A549 (cell line): ENCODE data around the gene B3GALT4. TPM values are rescaled to one million over a fixed set of nuclear protein-coding genes. Genes with fewer than 3 reads are reported as not detected.
"Not testable (repeated sequence)": the region's sequence is repeated elsewhere in the genome, so short reads cannot be mapped to it uniquely, and the experiment has no call there.

Source experiments
- ATAC-seq, 2 experiments: fragments of 200-7000 bp in 1 of 2; fragments of >200 bp in 1 of 2; cut with Nextera tagmentation in 1 of 2; cut with Tn5 transposase in 1 of 2; 3 replicates each; pipeline versions ENCODE4 v1.8.0 to v1.9.1; 2018 to 2020; ENCODE audit warnings: mild to moderate bottlenecking in 1 of 2, moderate library complexity in 1 of 2
- CTCF ChIA-PET: fragments of 300-600 bp; sonication (Branson Sonifier 250); formaldehyde crosslinking; extraction: SDS; loops from one replicate; lab custom pipeline; 2021; ENCODE audit warnings: antibody characterized with exemption, inconsistent platforms; lab: Yijun Ruan, JAX
- POLR2A ChIA-PET: fragments of 350-600 bp; formaldehyde crosslinking; extraction: SDS; loops from one replicate; lab custom pipeline; 2021; ENCODE audit warnings: antibody characterized with exemption, inconsistent platforms; lab: Yijun Ruan, JAX
- DNase-seq, 2 experiments: peaks; one replicate each; pipeline versions ENCODE4 v3.0.0 to v3.0.0-alpha.2; 2011 to 2016; ENCODE audit warnings: low read depth in 1 of 2, low spot score in 1 of 2
- FAIRE-seq: peaks from 2 replicates; lab custom pipeline; 2011; peaks lifted over from hg19 to GRCh38; lab: Jason Lieb, UNC
- H3K27ac ChIP-seq, 2 experiments: fragments of >200 bp; sonication (Bioruptor Twin); formaldehyde crosslinking; 3 replicates each; pipeline ENCODE4 v1.5.1; 2016 to 2017
- H3K4me1 ChIP-seq: fragments of >200 bp; sonication (Bioruptor Twin); formaldehyde crosslinking; 3 replicates; pipeline ENCODE4 v1.6.1; 2016
- H3K4me2 ChIP-seq: fragments of >200 bp; sonication (Bioruptor Twin); formaldehyde crosslinking; 3 replicates; pipeline ENCODE4 v1.6.1; 2016
- H3K4me3 ChIP-seq: fragments of >200 bp; sonication (Bioruptor Twin); formaldehyde crosslinking; 3 replicates; pipeline ENCODE4 v1.5.1; 2016
- H3K9me3 ChIP-seq: fragments of >200 bp; sonication (Bioruptor Twin); formaldehyde crosslinking; 3 replicates; pipeline ENCODE4 v1.6.1; 2016
- CBX8 ChIP-seq: fragments of 200-600 bp; sonication (generic); IDR thresholded peaks from 2 replicates; pipeline ENCODE4 v1.6.1; 2016
- CHD4 ChIP-seq: fragments of 200-600 bp; sonication (generic); IDR thresholded peaks from 2 replicates; pipeline ENCODE4 v1.6.1; 2016; ENCODE audit warnings: antibody characterized with exemption, mild to moderate bottlenecking, borderline replicate concordance
- FOSL2 ChIP-seq, 2 experiments: fragments of 450-650 bp in 1 of 2; fragments of >200 bp in 1 of 2; sonication (Bioruptor Twin) in 1 of 2; formaldehyde crosslinking; IDR thresholded peaks; 2 replicates each; pipeline versions ENCODE4 v1.5.0 to v1.6.1; 2016 to 2020; ENCODE audit warnings: mild to moderate bottlenecking in 1 of 2, moderate library complexity in 1 of 2
- JUN ChIP-seq, 2 experiments: fragments of >200 bp; sonication (Bioruptor Twin); formaldehyde crosslinking; IDR thresholded peaks; 2 replicates in 1 of 2; 3 replicates in 1 of 2; pipeline ENCODE4 v1.6.1; 2016 to 2017
- MAFK ChIP-seq: fragments of 450-650 bp; IDR thresholded peaks from 2 replicates; pipeline ENCODE4 v1.6.1; 2014; ENCODE audit not compliant: partially characterized antibody
- NFE2L2 ChIP-seq: fragments of 150-350 bp; conservative IDR thresholded peaks from 2 replicates; pipeline ENCODE4 v1.6.1; 2014; ENCODE audit warnings: low read length
- RFX5 ChIP-seq: fragments of 450-650 bp; IDR thresholded peaks from 2 replicates; pipeline ENCODE4 v1.7.1; 2014; ENCODE audit warnings: antibody characterized with exemption, mild to moderate bottlenecking, moderate library complexity
- RNF2 ChIP-seq: fragments of 200-600 bp; sonication (generic); IDR thresholded peaks from 2 replicates; pipeline ENCODE4 v1.6.1; 2016; ENCODE audit warnings: low read depth, mild to moderate bottlenecking, antibody characterized with exemption, moderate library complexity, borderline replicate concordance
- SREBF2 ChIP-seq: fragments of 450-650 bp; IDR thresholded peaks from 2 replicates; pipeline ENCODE4 v1.6.1; 2014; ENCODE audit warnings: mild to moderate bottlenecking, moderate library complexity
- TFCP2L1 ChIP-seq: fragments of 250-450 bp; sonication (Bioruptor Pico); IDR thresholded peaks from 2 replicates; pipeline ENCODE4 v1.5.0; 2021; ENCODE audit warnings: mild to moderate bottlenecking
- WGBS: methylation state at CpG from one replicate; pipeline ENCODE4 v1.1.6; 2017; ENCODE audit errors: missing lambda C conversion rate; 5-methylcytosine and 5-hydroxymethylcytosine counted together
- polyA plus RNA-seq, 4 experiments: library from polyadenylated mRNA; depleted of rRNA in 3 of 4; stranded (reverse); fragments of >200 nt; fragmentation: RNase III in 1 of 4; extraction: RNeasy Plus Mini Kit Qiagen cat#74134 plus additional on column Dnase treatment in 1 of 4; gene quantifications; 2 replicates in 3 of 4; 3 replicates in 1 of 4; pipeline ENCODE4 v1.2.3, GENCODE V29; 2011 to 2017
- TF ChIP-seq, protein P1 (sequence below): fragments of 200-600 bp; sonication (generic); IDR thresholded peaks from 2 replicates; pipeline ENCODE4 v1.6.1; 2016; ENCODE audit warnings: antibody characterized with exemption, mild to moderate bottlenecking, moderate library complexity
- TF ChIP-seq, protein P2 (sequence below): fragments of >200 bp; sonication (Bioruptor Twin); formaldehyde crosslinking; IDR thresholded peaks from 3 replicates; pipeline ENCODE4 v1.5.1; 2016
- TF ChIP-seq, protein P3 (sequence below): IDR thresholded peaks from 2 replicates; pipeline ENCODE4 v1.6.1; 2012; ENCODE audit warnings: low read depth, borderline replicate concordance
- TF ChIP-seq, protein P4 (sequence below): fragments of 250-450 bp; sonication (Bioruptor Pico); IDR thresholded peaks from 2 replicates; pipeline ENCODE4 v1.5.0; 2020; ENCODE audit warnings: low read depth, mild to moderate bottlenecking, moderate library complexity

The B3GALT4 gene
- polyA plus RNA-seq, 2 of the 4 experiments (the other 2 are of a cell fraction), result 0.27 to 0.54 TPM

DNA sequence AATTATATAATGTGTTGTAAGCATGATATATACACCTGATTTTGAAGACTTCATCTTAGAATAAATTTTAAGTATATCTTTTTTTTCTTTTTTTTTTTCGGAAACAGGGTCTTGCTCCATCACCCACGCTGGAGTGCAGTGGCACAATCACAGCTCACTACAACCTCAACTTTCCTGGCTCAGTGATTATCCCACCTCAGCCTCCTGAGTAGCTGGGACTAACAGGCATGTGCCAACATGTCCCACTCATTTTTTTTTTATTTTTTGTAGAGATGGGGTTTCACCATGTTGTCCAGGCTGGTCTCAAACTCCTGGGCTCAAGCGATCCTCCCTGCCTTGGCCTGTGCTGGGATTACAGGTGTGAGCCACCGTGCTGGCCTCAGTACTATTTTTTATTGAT lies 22.3 kb upstream of the B3GALT4 start (continued):
- TF ChIP-seq CHD4 (no peak), RFX5 (no peak), NFE2L2 (no peak), FOSL2 (IDR thresholded peaks at IDR 0.05) (no peak), FOSL2 (CRISPR knock-in tag; IDR thresholded peaks at IDR 0.05) (no peak), TFCP2L1 (CRISPR knock-in tag) (no peak), SREBF2 (no peak), CBX8 (no peak)
- TF ChIP-seq, protein P1, sequence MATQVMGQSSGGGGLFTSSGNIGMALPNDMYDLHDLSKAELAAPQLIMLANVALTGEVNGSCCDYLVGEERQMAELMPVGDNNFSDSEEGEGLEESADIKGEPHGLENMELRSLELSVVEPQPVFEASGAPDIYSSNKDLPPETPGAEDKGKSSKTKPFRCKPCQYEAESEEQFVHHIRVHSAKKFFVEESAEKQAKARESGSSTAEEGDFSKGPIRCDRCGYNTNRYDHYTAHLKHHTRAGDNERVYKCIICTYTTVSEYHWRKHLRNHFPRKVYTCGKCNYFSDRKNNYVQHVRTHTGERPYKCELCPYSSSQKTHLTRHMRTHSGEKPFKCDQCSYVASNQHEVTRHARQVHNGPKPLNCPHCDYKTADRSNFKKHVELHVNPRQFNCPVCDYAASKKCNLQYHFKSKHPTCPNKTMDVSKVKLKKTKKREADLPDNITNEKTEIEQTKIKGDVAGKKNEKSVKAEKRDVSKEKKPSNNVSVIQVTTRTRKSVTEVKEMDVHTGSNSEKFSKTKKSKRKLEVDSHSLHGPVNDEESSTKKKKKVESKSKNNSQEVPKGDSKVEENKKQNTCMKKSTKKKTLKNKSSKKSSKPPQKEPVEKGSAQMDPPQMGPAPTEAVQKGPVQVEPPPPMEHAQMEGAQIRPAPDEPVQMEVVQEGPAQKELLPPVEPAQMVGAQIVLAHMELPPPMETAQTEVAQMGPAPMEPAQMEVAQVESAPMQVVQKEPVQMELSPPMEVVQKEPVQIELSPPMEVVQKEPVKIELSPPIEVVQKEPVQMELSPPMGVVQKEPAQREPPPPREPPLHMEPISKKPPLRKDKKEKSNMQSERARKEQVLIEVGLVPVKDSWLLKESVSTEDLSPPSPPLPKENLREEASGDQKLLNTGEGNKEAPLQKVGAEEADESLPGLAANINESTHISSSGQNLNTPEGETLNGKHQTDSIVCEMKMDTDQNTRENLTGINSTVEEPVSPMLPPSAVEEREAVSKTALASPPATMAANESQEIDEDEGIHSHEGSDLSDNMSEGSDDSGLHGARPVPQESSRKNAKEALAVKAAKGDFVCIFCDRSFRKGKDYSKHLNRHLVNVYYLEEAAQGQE, result no peak
- TF ChIP-seq, all 56 proteins: peak for 0

DNA sequence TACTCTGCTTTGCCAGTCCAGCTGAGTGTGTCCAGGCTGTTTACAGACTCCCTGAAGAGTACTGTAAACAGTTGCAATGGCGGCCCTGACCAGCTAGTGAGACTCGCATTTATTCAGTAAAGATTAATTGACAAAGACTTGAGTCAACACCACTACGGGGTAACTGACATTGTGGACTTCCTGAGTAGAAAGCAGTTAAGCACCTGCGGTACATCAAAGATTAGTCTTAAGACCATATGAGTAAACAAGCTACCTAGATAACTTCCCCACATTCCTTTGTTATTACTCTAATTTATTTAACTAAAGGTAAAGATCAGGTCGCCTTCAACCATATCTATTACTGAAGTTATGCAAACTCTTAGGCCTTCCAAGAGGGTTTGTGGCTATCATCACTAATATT lies 17.9 kb upstream of the B3GALT4 start:
- no peak overlapping the region for H3K27ac ChIP-seq

DNA sequence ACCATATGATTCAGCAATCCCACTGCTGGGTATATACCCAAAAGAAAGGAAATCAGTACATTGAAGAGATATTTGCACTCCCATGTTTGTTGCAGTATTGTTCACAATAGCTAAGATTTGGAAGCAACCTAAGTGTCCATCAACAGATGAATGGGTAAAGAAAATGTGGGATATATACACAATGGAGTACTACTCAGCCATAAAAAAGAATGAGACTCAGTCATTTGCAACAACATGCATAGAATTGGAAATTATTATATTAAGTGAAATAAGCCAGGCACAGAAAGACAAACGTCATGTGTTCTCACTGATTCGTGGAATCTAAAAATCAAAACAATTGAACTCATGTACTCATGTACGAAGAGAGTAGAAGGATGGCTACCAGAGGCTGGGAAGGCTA lies 14.4 kb upstream of the B3GALT4 start:
- FAIRE-seq, H3K4me3 ChIP-seq, DNase-seq, H3K4me1 ChIP-seq, H3K9me3 ChIP-seq, H3K27ac ChIP-seq, ATAC-seq, H3K4me2 ChIP-seq: not testable (repeated sequence)
- POLR2A ChIA-PET, result interaction anchor here (1.7 kb wide), 1 partner anchor 9 kb away, joined by 7 read pairs; the partner anchor contains the start of genes RPS18 and VPS52
- CTCF ChIA-PET, result interaction anchor here (0.6 to 3.1 kb wide), 3 partner anchors 9 to 210 kb away, joined by 3 to 10 read pairs (median 3); partner anchors contain the start of genes RPS18 and VPS52
- WGBS, result 88% methylated on average over 3 of the region's 3 CpGs

More for the DNA sequence above, 17.9 kb upstream of the B3GALT4 start:
- no peak overlapping the region for H3K4me3 ChIP-seq
- ATAC-seq, result no peak
- peaks cover 4% of the 10 kb centered on the region; the same call in 1 of the 3 replicates for H3K4me1 ChIP-seq
- DNase-seq, result no peak
- no peak for FAIRE-seq
- WGBS, result 64% methylated on average over 5 of the region's 5 CpGs
- TF ChIP-seq JUN (IDR thresholded peaks at IDR 0.05) (no peak), MAFK (no peak), RNF2 (no peak)
- TF ChIP-seq, protein P2, sequence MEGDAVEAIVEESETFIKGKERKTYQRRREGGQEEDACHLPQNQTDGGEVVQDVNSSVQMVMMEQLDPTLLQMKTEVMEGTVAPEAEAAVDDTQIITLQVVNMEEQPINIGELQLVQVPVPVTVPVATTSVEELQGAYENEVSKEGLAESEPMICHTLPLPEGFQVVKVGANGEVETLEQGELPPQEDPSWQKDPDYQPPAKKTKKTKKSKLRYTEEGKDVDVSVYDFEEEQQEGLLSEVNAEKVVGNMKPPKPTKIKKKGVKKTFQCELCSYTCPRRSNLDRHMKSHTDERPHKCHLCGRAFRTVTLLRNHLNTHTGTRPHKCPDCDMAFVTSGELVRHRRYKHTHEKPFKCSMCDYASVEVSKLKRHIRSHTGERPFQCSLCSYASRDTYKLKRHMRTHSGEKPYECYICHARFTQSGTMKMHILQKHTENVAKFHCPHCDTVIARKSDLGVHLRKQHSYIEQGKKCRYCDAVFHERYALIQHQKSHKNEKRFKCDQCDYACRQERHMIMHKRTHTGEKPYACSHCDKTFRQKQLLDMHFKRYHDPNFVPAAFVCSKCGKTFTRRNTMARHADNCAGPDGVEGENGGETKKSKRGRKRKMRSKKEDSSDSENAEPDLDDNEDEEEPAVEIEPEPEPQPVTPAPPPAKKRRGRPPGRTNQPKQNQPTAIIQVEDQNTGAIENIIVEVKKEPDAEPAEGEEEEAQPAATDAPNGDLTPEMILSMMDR, result no peak
- TF ChIP-seq, protein P3, sequence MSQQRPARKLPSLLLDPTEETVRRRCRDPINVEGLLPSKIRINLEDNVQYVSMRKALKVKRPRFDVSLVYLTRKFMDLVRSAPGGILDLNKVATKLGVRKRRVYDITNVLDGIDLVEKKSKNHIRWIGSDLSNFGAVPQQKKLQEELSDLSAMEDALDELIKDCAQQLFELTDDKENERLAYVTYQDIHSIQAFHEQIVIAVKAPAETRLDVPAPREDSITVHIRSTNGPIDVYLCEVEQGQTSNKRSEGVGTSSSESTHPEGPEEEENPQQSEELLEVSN, result no peak
- ChIA-PET CTCF (interaction anchor here (1.1 to 3.4 kb wide), 2 partner anchors 8 to 11 kb away, joined by 4 to 11 read pairs; no protein-coding TSS in a partner anchor), POLR2A (no interaction called here)
- no peak overlapping the region for H3K4me2 ChIP-seq
- no peaks in the 10 kb centered on the region for H3K9me3 ChIP-seq

DNA sequence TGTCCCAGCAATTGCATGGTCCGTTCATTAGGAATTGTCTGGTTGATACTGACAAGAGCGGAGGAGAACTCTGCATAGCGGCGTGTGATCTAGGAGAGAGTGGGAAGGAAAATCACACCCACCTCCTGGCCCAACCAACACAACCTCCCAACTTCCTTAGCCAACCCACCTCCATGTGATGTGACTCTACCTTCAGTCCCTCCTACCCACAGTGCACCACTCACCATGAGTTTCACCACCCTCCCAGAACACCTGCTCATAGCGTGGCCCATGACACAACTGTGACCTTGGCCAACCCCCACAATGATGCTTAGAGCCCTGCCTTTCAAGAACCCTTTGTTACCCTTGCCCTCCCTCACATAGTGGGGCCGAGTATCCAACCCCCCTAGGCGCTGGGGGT lies 12.9 kb upstream of the B3GALT4 start:
- 86% methylated on average over 6 of the region's 7 CpGs for WGBS
- POLR2A ChIA-PET, result interaction anchor here (1.7 kb wide), 1 partner anchor 8 kb away, joined by 7 read pairs; the partner anchor contains the start of genes RPS18 and VPS52

More for the DNA sequence above, 12.9 kb upstream of the B3GALT4 start:
- no peak for DNase-seq
- ATAC-seq, result no peak; a peak in 1 of 6 replicates
- H3K9me3 ChIP-seq, result no peaks in the 10 kb centered on the region
- no peak for FAIRE-seq
- no peak overlapping the region for H3K4me3 ChIP-seq
- TF ChIP-seq, protein P4, sequence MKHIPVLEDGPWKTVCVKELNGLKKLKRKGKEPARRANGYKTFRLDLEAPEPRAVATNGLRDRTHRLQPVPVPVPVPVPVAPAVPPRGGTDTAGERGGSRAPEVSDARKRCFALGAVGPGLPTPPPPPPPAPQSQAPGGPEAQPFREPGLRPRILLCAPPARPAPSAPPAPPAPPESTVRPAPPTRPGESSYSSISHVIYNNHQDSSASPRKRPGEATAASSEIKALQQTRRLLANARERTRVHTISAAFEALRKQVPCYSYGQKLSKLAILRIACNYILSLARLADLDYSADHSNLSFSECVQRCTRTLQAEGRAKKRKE (CRISPR knock-in tag), result no peak
- TF ChIP-seq, protein P3, result no peak
- TF ChIP-seq, all 56 proteins: peak for 0
- CTCF ChIA-PET, result interaction anchor here (0.9 kb wide), 1 partner anchor 14 kb away, joined by 5 read pairs; no protein-coding TSS in a partner anchor
- Histone ChIP-seq H3K27ac (no peak overlapping the region), H3K4me1 (peaks cover 4% of the 10 kb centered on the region; the same call in 1 of the 3 replicates), H3K4me2 (no peak overlapping the region)
